Activated naive CD8-positive, alpha-beta T cell (primary cell): ENCODE measurements around the gene HTT-AS.
A peak's percentile ranks its signal among the peaks of the same experiment; 100 is the strongest.
"Not testable (repeated sequence)": the region's sequence is repeated elsewhere in the genome, so short reads cannot be mapped to it uniquely, and the experiment has no call there.

Source experiments
- H3K27ac Mint-ChIP-seq: one replicate; pipeline ENCODE4 v1.8.0; 2021; ENCODE audit warnings: mixed read lengths
- H3K27me3 Mint-ChIP-seq: one replicate; pipeline ENCODE4 v1.8.0; 2021; ENCODE audit warnings: mixed read lengths
- H3K36me3 Mint-ChIP-seq: one replicate; pipeline ENCODE4 v1.8.0; 2021; ENCODE audit warnings: mixed read lengths
- H3K4me1 Mint-ChIP-seq: one replicate; pipeline ENCODE4 v1.8.0; 2021; ENCODE audit warnings: low read depth, mixed read lengths
- H3K4me3 Mint-ChIP-seq: one replicate; pipeline ENCODE4 v1.8.0; 2021; ENCODE audit warnings: mild to moderate bottlenecking, mixed read lengths
- H3K9me3 Mint-ChIP-seq: one replicate; pipeline ENCODE4 v1.8.0; 2021; ENCODE audit warnings: low read depth, mixed read lengths

Gene HTT-AS

GRCh38 chr4:3107691-3108121 is 33.4 kb upstream of the HTT-AS start:
- Mint-ChIP-seq H3K36me3 (peaks cover 6% of the 10 kb centered on the region), H3K27me3 (no peaks in the 10 kb centered on the region), H3K9me3 (no peaks in the 10 kb centered on the region), H3K4me3 (no peak overlapping the region), H3K27ac (no peak overlapping the region), H3K4me1 (peaks cover 7% of the 10 kb centered on the region)

DNA sequence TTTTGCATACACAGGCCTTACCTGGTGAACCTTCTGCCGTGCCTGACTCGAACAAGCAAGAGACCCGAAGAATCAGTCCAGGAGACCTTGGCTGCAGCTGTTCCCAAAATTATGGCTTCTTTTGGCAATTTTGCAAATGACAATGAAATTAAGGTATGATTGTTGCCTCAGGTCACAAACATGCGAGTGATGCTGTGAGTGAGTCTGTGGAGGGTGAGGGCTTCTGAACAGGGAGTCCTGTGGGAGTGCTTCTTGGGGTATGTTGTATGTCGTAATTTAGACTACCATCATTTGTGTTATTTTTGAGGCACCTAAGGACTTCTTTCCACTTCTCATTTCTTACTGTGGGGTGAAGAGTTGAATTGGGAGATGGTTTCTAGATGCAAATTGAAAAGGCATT is 32.9 kb upstream of the HTT-AS start:
- Mint-ChIP-seq H3K4me1 (peaks cover 7% of the 10 kb centered on the region), H3K27ac (no peak overlapping the region), H3K4me3 (no peak overlapping the region), H3K27me3 (no peaks in the 10 kb centered on the region), H3K9me3 (no peaks in the 10 kb centered on the region), H3K36me3 (peaks cover 6% of the 10 kb centered on the region)

DNA sequence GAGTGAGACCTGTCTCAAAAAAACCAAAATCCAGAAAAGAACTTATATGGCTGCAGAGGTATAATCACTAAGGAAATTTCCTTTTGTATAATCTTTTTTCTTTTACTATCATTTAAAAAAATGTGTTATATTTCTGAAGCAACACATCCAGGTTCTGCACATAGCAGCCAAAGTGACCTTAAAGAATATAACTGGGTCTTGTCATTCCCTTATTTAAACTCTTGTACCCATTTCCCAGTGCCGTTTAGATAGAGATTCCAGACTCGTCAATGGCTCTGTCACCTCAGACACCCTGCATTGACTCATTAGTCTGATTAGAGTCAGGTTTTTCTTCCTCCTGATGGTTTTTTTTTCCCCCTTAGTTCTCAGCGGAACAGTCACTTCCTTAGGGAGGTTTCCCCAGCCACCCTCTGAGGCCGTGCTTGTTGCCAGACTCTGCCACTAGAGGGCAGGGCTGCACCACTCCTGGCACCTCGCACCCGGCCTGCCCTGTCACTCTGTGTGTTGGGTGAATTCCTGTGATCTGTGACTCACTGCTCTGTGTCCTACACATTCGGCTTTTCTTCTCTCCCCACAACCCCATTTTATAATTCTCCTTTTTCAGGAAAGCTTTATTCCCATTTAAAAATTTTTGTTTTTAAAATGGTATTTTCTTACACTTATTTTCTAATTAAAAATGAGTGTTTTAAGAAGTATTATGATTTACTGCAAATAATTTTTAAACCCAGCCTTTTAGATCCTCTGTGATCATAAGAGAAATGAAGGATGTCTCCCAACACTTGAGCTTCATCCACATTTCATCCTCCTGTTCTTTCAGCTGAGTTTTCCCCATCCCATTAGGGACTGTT is 32.2 kb upstream of the HTT-AS start:
- no peak overlapping the region for H3K4me3 Mint-ChIP-seq
- H3K27ac Mint-ChIP-seq, result peak overlapping the region; percentile 69
- peaks cover 10% of the 10 kb centered on the region for H3K4me1 Mint-ChIP-seq
- peaks cover 6% of the 10 kb centered on the region for H3K36me3 Mint-ChIP-seq
- H3K27me3 Mint-ChIP-seq, result no peaks in the 10 kb centered on the region
- H3K9me3 Mint-ChIP-seq, result no peaks in the 10 kb centered on the region

- Mint-ChIP-seq H3K9me3 (no peaks in the 10 kb centered on the region), H3K27me3 (no peaks in the 10 kb centered on the region), H3K27ac (no peak overlapping the region), H3K4me3 (no peak overlapping the region), H3K4me1 (peaks cover 3% of the 10 kb centered on the region), H3K36me3 (peaks cover 10% of the 10 kb centered on the region)
Observed at GRCh38 chr4:3098346-3098745, 24.0 kb upstream of the HTT-AS start.

DNA sequence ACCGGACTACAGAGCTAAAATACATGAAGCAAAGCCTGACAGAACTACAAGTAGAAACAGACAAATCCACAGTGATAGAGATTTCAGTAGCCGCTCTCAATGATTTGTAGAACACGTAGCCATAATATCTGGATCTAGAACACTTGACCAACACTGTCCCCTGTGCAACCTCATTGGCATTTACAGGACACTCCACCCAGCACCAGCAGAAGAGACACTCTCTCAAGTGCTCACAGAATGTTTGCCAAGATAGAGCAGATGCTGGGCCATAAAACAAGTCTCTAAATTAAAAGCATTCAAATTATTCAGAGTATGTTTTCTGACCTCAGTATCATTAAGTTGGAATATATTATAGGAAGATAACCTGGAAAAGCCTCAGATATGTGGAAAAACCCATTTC is 21.9 kb upstream of the HTT-AS start:
- Mint-ChIP-seq H3K4me3 (no peak overlapping the region), H3K36me3 (peaks cover 16% of the 10 kb centered on the region), H3K27ac (no peak overlapping the region), H3K4me1 (peaks cover 4% of the 10 kb centered on the region), H3K27me3 (no peaks in the 10 kb centered on the region), H3K9me3 (no peaks in the 10 kb centered on the region)

DNA sequence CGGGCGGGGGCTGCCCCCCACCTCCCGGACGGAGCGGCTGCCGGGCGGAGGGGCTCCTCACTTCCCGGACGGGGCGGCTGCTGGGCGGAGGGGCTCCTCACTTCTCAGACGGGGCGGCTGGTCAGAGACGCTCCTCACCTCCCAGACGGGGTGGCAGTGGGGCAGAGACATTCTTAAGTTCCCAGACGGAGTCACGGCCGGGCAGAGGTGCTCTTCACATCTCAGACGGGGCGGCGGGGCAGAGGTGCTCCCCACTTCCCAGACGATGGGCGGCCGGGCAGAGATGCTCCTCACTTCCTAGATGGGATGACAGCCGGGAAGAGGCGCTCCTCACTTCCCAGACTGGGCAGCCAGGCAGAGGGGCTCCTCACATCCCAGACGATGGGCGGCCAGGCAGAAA is 20.4 kb upstream of the HTT-AS start:
- not testable (repeated sequence) for H3K4me3 Mint-ChIP-seq, H3K9me3 Mint-ChIP-seq, H3K27me3 Mint-ChIP-seq, H3K27ac Mint-ChIP-seq, H3K4me1 Mint-ChIP-seq
- H3K36me3 Mint-ChIP-seq, result peaks cover 16% of the 10 kb centered on the region

- H3K27me3 Mint-ChIP-seq, result no peaks in the 10 kb centered on the region
- peaks cover 9% of the 10 kb centered on the region for H3K4me1 Mint-ChIP-seq
- H3K27ac Mint-ChIP-seq, result no peak overlapping the region
- H3K9me3 Mint-ChIP-seq, result no peaks in the 10 kb centered on the region
- no peak overlapping the region for H3K4me3 Mint-ChIP-seq
- peaks cover 29% of the 10 kb centered on the region for H3K36me3 Mint-ChIP-seq
Observed at GRCh38 chr4:3091464-3091863, 17.1 kb upstream of the HTT-AS start.

GRCh38 chr4:3087115-3087797 is 12.9 kb upstream of the HTT-AS start:
- Mint-ChIP-seq H3K4me1 (peaks cover 37% of the 10 kb centered on the region), H3K4me3 (no peak overlapping the region), H3K9me3 (no peaks in the 10 kb centered on the region), H3K27me3 (no peaks in the 10 kb centered on the region), H3K27ac (peak overlapping the region; percentile 73), H3K36me3 (peaks cover 18% of the 10 kb centered on the region)

DNA sequence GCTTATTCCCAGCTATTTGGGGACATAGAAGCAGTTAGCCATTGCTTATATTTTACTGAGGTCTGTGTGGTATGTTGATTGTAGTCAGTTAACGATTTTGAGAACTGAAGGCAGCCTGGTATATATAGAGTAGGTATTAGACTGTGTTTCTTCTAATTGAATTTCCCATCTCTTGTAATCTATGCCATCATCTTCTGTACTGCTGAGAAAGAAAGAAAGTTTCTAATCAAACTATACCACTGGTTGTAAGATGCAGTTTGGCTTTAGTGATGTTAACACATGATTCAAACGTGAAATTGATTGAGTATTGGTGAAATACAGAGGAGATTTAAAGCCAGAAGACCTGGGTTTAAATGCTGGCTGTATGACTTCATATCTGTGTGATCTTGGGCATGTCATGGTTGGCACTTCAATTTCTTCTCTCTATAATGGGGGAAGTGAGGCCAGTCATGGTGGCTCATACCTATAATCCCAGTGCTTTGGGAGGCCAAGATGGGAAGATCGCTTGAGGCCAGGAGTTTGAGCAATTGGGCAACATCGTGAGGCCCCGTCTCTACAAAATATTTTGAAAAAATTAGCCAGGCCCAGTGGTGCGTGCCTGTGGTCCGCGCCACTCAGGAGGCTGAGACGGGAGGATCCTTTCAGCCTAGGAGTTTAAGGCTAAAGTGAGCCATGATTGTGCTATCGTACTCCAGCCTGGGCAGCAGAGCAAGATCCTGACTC is 11.8 kb upstream of the HTT-AS start:
- no peak overlapping the region for H3K4me3 Mint-ChIP-seq
- no peaks in the 10 kb centered on the region for H3K27me3 Mint-ChIP-seq
- H3K27ac Mint-ChIP-seq, result peak overlapping the region; percentile 86
- peaks cover 18% of the 10 kb centered on the region for H3K36me3 Mint-ChIP-seq
- H3K9me3 Mint-ChIP-seq, result no peaks in the 10 kb centered on the region
- peaks cover 40% of the 10 kb centered on the region for H3K4me1 Mint-ChIP-seq

GRCh38 chr4:3083732-3084131 is 9.4 kb upstream of the HTT-AS start:
- Mint-ChIP-seq H3K9me3 (no peaks in the 10 kb centered on the region), H3K27ac (peak overlapping the region; percentile 61), H3K36me3 (peaks cover 12% of the 10 kb centered on the region), H3K4me3 (no peak overlapping the region), H3K4me1 (peaks cover 57% of the 10 kb centered on the region), H3K27me3 (no peaks in the 10 kb centered on the region)

GRCh38 chr4:3082925-3083515 is 8.7 kb upstream of the HTT-AS start:
- Mint-ChIP-seq H3K4me3 (no peak overlapping the region), H3K4me1 (peaks cover 59% of the 10 kb centered on the region), H3K27me3 (no peaks in the 10 kb centered on the region), H3K9me3 (no peaks in the 10 kb centered on the region), H3K27ac (no peak overlapping the region), H3K36me3 (peaks cover 10% of the 10 kb centered on the region)

DNA sequence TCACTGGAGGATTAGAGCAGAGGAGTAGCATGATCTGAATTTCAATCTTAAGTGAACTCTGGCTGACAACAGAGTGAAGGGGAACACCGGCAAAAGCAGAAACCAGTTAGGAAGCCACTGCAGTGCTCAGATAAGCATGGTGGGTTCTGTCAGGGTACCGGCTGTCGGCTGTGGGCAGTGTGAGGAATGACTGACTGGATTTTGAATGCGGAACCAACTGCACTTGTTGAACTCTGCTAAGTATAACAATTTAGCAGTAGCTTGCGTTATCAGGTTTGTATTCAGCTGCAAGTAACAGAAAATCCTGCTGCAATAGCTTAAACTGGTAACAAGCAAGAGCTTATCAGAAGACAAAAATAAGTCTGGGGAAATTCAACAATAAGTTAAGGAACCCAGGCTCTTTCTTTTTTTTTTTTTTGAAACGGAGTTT is 5.4 kb upstream of the HTT-AS start:
- Mint-ChIP-seq H3K4me3 (no peak overlapping the region), H3K4me1 (peaks cover 63% of the 10 kb centered on the region), H3K9me3 (no peaks in the 10 kb centered on the region), H3K27ac (no peak overlapping the region), H3K27me3 (no peaks in the 10 kb centered on the region), H3K36me3 (peaks cover 7% of the 10 kb centered on the region)

GRCh38 chr4:3077796-3078195 is 3.5 kb upstream of the HTT-AS start:
- Mint-ChIP-seq H3K27me3 (no peaks in the 10 kb centered on the region), H3K4me1 (peaks cover 52% of the 10 kb centered on the region), H3K36me3 (peaks cover 4% of the 10 kb centered on the region), H3K9me3 (no peaks in the 10 kb centered on the region), H3K27ac (no peak overlapping the region), H3K4me3 (peak overlapping the region; percentile 43)

DNA sequence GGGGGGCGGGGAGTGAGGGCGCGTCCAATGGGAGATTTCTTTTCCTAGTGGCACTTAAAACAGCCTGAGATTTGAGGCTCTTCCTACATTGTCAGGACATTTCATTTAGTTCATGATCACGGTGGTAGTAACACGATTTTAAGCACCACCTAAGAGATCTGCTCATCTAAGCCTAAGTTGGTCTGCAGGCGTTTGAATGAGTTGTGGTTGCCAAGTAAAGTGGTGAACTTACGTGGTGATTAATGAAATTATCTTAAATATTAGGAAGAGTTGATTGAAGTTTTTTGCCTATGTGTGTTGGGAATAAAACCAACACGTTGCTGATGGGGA is 1.3 kb upstream of the HTT-AS start:
- Mint-ChIP-seq H3K4me1 (peaks cover 35% of the 10 kb centered on the region), H3K36me3 (peaks cover 4% of the 10 kb centered on the region), H3K9me3 (no peaks in the 10 kb centered on the region), H3K4me3 (peak overlapping the region; percentile 91), H3K27me3 (no peaks in the 10 kb centered on the region), H3K27ac (peak overlapping the region; percentile 28)
